H54 (cell line): ENCODE results near the gene SDHAF2.
"Not testable (repeated sequence)": the region's sequence is repeated elsewhere in the genome, so short reads cannot be mapped to it uniquely, and the experiment has no call there.

ENCODE experiments used
- DNase-seq: peaks from one replicate; pipeline ENCODE4 v3.0.0; 2011; ENCODE audit warnings: low spot score, mixed read lengths; ENCODE audit not compliant: insufficient read length
- FAIRE-seq: peaks from 3 replicates; lab custom pipeline; 2011; peaks lifted over from hg19 to GRCh38; lab: Jason Lieb, UNC
- POLR2A ChIP-seq: IDR thresholded peaks from 2 replicates; pipeline ENCODE4 v1.6.1; 2011; ENCODE audit warnings: low read depth, mild to moderate bottlenecking, low read length

SDHAF2 gene

GRCh38 chr11:61446211-61446651, 16.3 kb downstream of the SDHAF2 start:
- DNase-seq: peak; percentile 85

GRCh38 chr11:61447601-61448551, 18.0 kb downstream of the SDHAF2 start:
- FAIRE-seq (no peak), DNase-seq (no peak)
- TF ChIP-seq POLR2A: no peak

More at GRCh38 chr11:61446211-61446651, 16.3 kb downstream of the SDHAF2 start:
- TF ChIP-seq POLR2A: no peak
- peak; percentile 76 for FAIRE-seq

GRCh38 chr11:61448552-61448927, 18.6 kb downstream of the SDHAF2 start:
- DNase-seq: no peak
- no peak for TF ChIP-seq POLR2A
- FAIRE-seq: no peak

GRCh38 chr11:61452825-61453224, 22.9 kb downstream of the SDHAF2 start:
- no peak for FAIRE-seq
- TF ChIP-seq POLR2A: no peak
- no peak for DNase-seq

GRCh38 chr11:61453695-61454094, 23.8 kb downstream of the SDHAF2 start:
- DNase-seq: no peak
- FAIRE-seq: no peak
- TF ChIP-seq POLR2A: no peak

- no peak for DNase-seq
- TF ChIP-seq POLR2A: no peak
- no peak for FAIRE-seq
These were observed 24.6 kb downstream of the SDHAF2 start for GRCh38 chr11:61454520-61454919.

GRCh38 chr11:61460474-61460881, 30.6 kb downstream of the SDHAF2 start:
- FAIRE-seq (no peak), DNase-seq (no peak)
- no peak for TF ChIP-seq POLR2A

- DNase-seq (no peak), FAIRE-seq (no peak)
- TF ChIP-seq POLR2A: no peak
These were observed 31.1 kb downstream of the SDHAF2 start for GRCh38 chr11:61460986-61461385.

GRCh38 chr11:61467602-61468001, 37.7 kb downstream of the SDHAF2 start:
- not testable (repeated sequence) for FAIRE-seq, DNase-seq

- no peak for DNase-seq
- TF ChIP-seq POLR2A: no peak
- no peak for FAIRE-seq
These were observed 38.1 kb downstream of the SDHAF2 start for GRCh38 chr11:61468002-61468401.

GRCh38 chr11:61472282-61472681, 42.4 kb downstream of the SDHAF2 start:
- DNase-seq (no peak), FAIRE-seq (no peak)
- no peak for TF ChIP-seq POLR2A

- DNase-seq (no peak), FAIRE-seq (no peak)
- TF ChIP-seq POLR2A: no peak
These were observed 42.9 kb downstream of the SDHAF2 start for GRCh38 chr11:61472868-61473267.

GRCh38 chr11:61473370-61474012, 43.6 kb downstream of the SDHAF2 start:
- no peak for DNase-seq
- TF ChIP-seq POLR2A: no peak
- FAIRE-seq: no peak

- no peak for DNase-seq
- no peak for FAIRE-seq
- TF ChIP-seq POLR2A: no peak
These were observed 44.2 kb downstream of the SDHAF2 start for GRCh38 chr11:61474013-61474643.
